HK-2 (cell line): ENCODE data around the gene CDHR2.
A peak's percentile ranks its signal among the peaks of the same experiment; 100 is the strongest.

Source experiments
- DNase-seq: peaks from one replicate; pipeline ENCODE4 v3.0.0-alpha.2; 2018; ENCODE audit not compliant: unreplicated experiment

CDHR2 gene

DNA sequence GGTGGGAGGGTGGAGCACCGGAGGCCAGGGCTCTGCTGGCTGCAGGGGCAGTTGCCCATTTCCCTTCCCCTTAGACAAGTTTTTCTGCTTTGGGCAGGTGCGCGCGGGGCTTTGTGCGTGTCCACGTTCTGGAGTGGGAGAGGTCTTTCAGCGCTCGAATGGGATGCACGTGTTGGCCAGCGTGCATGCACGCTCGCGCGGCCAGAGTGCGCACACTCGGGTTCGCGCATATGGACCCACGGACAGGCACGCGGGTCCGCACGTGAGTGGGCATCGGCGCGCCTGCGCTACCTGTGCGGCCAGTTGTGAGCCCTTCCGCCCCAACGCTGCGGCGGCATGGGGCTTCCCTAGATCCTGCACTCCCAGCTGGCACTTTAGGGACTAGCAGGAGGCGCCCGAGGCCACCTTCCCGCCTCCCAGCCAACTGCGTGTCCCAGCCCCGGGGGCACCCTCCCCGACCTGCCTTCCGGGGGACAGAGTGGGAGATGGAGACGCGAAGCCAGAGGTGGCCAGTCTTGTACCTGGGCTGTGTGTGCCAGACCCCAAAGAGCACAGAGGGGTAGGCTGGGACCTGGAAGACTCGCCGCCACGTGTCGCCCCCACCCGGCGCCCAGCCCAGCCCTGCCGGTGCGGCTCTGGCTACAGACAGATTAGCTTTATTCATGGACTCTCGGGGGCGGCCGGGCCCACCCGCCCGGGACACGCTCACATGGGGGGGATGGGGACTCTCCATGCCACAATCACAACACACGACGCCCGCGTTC is 70.6 kb downstream of the CDHR2 start:
- no peak for DNase-seq

DNA sequence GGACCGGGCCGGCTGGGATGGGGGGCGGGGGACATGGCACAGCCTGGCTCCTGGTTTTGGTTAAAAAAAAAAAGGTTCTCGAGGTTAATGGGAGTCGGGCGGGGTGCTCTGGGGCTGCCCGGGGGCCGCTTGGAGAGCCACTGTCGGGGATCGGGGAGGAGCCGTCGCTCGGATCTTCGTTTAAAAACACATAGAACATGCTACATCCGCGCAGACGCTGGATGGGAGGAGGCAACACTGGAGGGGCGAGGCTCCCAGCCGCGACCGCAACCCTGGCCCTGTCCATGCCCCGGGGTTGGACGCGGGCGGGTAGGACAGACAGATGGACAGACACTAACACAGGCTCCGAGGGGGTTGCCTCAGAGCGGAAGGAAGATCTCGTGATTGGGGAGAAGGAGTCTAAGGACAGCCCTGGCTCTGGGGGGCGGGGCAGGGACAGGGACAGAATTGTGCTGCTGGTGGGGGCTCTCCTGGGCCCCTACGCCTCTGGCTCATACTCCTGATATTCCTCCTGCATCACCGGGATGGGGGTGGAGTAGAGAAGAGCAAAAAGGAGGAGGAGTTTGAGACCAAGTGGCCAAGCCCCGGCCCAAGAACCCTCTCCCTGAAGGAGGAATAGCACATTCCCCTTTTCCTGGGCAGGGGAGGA is 71.3 kb downstream of the CDHR2 start:
- DNase-seq, result peak; percentile 36

DNA sequence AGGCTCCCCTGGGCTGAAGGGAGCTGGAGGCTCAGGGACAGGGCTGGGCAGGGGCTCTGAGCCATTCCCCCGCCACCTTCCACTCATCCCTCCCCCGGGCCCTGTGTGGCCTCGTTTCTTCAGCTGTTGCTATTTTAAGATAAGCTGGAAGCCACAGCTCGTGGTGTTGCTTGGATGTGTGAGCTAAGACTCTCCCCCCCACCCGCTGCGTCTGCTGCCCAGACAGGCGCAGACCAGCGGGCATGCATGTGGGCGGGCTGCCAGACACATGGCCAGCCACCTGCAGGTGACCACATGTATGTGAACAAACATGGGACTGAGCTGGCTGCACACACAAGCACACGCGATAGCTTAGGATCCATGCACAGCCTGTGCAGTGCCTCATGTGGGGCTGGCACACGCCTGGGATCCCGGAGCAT is 72.5 kb downstream of the CDHR2 start:
- no peak for DNase-seq

DNA sequence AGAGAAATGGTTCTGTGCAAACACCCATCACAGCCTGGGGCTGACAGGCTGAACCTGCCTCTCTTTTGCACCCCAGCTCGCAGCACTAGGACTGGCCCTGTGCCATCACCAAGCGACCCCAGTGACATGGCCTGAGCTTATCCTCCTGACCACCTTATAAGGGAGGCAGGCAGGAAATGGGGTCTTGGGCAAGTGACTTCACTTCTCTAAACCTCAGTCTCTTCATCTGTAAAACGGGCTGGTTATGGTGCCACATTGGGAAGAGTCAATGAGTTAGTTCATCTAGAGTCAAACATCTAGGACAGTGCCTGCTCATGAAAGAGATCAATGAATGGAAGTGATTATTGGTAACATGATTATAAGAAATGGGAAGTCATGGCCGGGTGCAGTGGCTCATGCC is 75.0 kb downstream of the CDHR2 start:
- no peak for DNase-seq

DNA sequence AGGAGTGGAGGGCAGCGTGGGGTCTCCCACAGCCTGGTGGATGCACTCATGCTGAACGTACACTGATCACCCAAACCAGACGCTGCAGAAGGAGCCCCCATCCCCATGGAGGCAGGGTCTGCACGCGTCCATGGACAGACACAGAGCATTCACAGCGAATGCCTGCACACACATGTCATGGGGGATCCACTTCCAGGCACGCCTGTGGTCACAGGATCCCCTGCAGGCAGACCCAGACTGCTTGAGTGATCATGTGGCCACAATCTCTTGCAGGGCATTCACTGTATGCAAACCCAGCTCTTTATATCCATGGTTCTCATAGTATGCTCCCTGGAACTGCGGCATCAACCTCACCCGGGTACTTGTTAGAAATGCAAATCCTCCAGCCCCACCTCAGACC is 75.8 kb downstream of the CDHR2 start:
- DNase-seq, result no peak

DNA sequence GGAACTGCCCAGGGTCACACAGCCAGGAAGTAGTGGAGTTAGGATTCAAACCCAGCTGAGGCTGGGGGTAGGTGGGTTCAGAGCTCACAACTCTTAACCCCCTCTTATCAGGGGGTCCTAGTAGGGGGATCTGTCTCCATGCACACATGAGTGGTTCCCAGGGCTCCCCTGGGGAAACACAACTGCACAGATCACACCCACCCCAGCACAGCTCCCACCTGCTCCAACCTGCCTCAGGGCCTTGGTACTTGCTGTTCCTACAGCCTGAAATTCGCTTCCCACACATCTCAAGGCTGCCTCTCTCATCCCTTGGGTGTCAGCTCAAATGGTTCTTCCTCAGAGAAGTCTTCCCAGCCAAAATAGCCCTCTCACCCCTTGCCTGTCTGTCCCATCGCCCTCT is 76.4 kb downstream of the CDHR2 start:
- DNase-seq, result no peak

DNA sequence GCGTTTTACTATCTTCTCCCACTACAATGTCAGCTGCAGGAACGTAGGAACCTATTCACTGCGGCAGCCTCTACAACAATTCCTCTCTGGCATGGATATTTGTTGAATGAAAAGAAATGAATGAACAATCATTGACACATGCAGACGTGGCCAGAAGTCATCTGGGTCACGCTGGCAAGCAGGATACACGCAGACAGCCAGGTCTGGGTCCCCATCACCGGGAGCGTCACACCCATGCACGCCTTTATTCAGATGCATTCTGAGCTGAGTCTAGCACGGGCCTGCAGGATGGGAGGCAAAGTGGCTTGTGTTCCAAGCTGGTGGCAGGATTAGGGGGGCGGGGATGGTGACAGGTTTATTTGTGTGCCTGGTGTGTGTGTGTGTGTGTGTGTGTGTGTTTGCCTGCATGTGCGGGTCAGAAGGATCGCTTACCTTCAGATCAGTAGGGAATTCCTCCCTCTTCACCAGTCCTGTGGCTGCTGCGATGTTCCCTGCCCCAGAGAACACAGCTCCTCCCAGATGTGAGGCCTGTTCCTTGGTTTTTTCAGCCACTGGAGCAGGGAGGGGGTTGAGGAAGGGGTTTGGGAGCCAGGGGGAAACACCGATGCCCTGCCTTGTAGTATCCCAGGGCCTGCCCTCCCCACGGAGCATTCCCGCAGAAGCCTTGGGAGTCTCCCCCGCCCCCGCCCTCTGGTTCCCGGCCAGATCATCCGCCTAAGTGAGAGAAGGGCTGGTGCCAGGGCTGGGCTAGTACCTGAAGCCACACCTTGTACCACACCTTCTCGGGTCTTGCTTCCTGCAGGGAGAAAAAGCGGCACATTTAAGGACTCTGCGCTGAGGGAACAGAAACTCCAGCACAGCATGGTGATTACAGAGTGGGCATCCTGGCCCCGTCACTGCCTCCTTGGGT is 77.1 kb downstream of the CDHR2 start:
- DNase-seq, result no peak

DNA sequence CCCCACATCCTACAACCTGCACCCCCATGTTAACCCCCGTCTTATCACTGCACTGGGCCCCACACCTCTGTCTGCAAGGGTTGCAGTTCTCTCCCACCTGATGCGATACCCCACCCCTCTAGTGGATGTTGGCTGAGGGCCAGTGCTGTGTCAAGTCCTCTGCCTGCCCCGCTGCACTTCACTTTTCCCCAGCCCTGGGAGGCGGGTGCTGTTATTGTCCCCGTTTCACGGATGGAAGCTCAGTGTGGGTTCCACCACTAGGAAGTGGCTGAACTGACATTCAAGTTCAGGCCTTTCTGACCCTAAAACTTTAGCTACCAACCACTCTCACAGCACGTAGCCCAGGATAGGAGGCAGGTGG is 77.7 kb downstream of the CDHR2 start:
- no peak for DNase-seq

DNA sequence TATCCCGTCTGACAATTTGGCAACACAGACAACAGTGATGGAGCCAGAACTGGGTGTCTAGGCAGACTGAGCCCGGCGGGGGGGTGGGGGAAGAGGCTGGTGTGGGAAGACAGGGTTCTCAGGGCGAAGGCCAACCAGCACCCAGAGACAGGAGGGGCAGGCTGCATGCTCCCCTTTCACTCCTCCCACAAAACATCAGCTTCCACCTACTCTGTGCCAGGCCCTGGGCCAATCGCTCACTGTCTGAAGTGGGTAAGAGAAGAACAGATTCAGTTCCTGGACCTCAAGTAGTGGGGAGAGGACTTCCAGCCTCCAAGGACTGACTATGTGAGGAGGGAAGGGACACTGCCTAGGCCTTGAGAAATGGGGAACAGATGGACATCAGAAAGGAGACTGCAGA is 78.4 kb downstream of the CDHR2 start:
- no peak for DNase-seq

DNA sequence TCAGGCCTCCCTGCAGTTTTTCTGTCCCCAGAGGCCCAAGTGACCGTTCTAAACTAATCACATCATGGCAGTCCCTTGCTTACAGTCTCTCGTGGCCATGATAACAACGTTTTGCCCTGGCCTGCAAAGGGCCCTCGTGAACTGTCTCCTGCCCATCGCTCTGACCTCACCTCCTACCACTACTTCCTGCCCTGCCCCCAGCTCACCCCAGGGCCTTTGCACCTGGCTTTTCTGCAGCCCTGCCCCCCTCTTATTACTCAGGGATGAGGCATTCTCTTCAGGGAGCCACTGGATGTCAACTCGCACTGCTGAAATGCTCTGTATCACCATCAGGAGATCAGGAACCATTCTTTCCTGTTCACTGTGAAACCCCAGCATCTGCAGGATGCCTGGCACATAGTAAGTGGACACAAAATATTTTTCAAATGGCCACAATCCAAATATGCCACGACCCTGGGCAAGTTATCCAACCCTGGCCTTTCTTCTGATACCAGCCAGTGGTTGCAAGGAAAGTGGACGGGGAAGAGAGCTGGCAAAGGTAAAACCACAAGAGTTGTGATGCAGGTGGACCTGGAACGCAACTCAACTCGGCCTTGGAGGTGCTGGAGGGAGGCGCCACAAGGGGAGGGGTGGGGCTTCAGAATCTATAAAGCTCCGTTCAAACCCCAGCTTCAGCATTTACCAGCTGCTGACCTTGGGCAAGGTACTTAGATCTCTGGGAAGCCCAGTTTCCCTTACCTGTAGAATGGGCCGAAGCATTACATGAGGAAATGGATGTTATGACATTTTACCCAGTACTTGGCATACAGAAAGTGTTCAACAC is 79.5 kb downstream of the CDHR2 start:
- DNase-seq, result no peak

DNA sequence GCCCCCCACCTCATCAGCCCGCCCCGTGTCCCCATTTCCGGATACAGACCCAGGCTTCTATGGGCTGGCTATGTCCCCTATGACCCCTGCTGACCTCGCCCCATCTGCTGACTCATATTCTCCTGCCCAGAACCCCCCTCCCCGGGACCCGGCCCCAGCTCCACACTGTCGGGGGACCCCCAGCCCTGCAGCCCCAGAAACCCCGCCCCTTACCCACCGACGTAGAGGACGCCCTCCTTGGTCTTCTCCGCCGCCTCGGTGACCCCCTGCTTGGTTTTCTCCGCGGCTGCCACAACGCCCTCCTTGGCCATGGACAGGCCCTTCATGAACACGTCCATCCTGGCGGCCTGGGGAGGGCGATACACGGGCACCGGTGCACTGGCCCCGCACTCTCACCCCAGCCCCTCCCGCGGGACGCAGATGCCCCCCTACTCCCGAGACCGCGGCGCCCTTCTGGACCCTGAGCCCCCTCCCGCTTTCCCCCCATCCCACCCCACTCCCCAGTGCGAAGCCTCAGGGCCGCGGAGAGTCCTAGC is 80.2 kb downstream of the CDHR2 start:
- DNase-seq, result no peak

DNA sequence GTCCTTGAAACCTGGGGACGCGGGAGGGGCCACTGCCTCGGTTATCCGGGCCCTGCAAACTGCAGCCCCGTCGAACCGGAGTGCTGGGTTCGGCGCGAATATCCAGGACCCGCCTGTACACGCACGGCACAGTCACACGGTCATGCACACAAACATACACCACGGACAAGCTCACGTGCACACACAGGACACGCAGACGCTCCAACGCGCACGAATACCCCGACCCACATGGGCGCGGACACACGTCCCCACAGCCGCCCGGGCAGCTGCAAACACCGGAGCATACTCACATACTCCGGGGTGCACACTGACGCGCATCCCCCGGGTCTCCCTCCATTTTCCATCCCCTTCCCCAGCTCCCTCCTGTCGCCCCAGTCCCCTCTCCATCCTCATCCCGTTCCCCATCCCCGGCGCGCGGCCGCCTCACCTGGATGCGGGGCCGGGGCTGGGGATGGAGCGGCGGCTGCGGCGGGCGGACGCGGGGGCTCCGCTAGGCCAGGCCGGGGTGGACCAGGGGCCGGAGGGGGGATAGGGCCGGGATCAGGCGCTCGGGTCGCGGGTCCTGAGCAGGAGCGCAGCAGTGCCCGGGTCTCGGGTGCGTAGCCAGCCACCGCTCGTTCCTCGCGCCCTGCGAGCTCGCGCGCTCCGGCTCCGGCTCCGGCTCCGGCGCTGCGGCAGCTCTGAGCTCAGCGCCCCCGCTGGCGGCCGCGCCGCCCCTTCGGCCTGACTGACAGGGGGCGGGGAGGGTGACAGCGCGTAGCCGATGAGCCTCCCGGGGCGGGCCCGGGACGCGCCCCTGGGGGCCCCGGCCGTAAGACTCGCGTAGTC is 80.9 kb downstream of the CDHR2 start, which contains the start of the genes EIF4E1B and SNCB:
TSS of gene EIF4E1B (plus strand) at position 823 of the 828 bp plus-strand sequence. CDS start 12,113 bp downstream, outside the sequence.
TSS of gene SNCB (minus strand) at position 682 of the 828 bp plus-strand sequence. CDS start 880 bp downstream, outside the sequence.
- peak; percentile 34 for DNase-seq

DNA sequence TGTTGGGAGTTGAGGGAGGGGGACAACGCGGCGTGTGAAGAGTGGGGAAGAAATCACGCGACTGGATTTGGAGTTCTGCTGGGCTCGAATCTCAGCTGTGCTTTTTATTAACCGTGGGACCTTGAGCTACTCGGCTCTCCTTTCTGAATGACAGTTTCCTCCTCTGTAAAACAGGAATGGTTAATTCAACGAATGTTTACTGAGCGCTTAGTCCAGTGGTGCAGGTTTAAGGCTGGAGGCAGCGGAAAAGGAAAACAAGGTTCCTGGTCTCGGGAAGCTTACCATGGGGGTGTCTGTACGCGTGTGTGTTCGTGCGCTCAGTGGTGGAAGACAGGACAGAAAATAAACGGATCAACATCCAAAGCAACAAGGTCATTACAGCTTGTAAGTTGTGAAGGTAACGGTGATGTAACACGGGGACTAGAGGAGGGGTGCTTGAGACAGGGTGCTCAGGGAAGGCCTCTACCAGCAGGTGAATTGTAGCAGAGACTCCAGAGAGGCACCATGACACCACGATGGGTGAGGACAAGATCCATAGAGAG is 81.6 kb downstream of the CDHR2 start:
- no peak for DNase-seq

DNA sequence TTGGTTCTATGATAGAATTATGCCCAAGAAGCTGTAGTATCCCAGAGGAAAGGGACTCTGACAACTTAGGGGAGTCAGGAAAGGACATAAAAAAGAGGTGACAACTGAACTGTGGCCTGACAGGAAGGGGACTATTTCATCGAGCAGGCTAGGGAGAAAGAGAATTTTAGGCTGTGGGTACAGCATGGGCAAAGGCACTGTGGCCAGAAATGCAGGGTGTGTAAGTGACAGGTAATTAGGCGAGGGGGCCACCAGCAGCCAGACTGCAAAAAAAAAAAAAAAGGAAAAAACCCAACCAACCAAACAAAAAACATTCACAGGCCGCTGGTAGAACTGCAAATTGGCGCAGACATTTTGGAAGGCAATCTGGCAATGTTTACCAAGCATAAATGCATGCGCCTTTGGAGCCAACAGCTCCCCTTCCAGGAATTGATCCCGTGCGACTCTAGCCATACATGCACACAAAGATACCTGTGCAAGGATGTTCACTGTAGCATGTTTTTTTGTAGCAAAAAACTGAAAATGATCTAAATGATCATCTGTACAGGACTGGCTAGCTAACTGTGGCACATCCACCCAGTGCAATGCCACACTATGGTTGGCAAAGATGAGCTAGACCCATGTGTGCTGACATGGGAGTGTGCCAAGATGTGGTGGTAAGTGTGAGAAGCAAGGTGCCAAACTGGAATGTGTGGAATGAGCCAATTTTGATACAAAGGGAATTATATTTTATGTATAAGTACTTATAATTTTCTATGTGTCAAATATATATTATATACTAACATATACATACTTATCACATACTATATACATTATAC is 82.5 kb downstream of the CDHR2 start:
- DNase-seq, result no peak

DNA sequence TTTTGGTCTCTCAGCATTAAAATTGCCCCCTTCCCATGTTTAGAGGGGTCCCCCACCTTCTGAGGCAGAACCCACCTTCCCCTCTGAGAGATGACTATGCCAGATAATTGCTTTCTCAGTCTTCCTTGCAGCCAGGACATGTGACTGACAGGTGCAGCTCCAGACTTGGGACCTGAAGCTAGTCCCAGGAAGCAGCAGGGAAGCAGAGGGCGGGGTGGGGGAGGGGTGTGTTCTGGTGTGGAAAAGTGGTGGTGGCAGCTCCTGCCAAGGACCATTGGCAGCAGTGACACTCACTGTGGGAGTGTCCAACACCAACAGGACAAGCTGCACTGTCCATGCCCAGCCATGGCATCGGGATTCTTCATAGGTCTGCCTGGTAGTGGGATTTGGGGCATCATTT is 83.6 kb downstream of the CDHR2 start:
- DNase-seq, result no peak

DNA sequence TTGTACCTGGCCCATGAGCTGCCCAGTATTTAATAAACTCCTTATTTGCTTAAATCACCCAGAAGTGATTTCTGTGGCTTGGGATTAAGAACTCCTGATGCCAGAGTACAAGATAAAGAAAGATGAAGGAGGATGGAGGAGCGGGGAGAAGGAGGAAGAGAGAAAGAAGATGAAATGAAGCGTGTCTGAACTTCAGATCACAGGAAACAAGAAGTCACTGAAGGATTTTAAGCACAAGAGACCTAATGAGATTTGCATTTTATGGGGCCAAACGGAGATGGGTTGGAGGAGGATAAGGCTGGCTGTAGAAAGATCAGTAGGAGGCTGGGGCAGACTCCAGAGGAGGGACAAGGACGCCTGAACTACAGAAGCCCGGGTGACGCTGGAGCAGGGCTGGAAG is 84.5 kb downstream of the CDHR2 start:
- DNase-seq, result no peak

DNA sequence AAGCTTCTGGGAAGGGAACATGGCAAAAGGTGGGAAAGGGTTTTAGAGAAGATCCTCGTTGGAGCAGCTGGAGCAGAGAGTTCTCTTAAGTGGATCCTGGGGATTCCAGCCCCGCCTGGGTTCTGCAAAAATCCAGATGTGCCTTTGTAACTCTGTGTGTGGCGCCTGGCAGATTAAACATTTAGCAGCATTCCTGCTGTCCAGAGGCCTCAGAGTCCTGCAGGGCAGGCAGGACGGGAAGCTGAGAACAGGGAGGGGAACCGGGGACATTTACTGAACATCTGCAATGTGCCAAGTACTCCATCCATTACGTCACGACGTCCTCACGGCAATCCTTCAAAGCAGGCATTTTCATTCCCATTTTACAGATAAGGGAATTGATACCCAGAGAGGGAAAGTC is 87.3 kb downstream of the CDHR2 start:
- DNase-seq, result no peak

DNA sequence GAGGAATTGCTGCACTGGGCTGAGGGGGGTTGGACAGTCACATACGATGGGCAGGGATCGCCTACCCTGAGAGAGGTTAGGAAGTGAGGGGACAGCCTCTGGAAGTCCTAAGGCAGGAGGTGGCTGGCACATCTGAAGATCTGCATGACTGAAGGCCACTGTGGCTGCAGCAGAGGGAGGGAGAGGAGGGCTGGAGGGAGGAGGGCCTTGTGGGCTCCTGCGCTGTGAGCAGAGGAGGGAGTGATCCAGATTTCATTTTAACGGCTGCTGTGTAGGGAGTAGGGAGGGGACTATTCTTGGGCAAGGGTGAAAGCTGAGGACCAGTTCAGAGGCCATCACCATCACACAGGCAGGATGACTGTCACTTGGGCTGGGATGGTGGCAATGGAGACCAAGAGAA is 88.4 kb downstream of the CDHR2 start:
- no peak for DNase-seq

DNA sequence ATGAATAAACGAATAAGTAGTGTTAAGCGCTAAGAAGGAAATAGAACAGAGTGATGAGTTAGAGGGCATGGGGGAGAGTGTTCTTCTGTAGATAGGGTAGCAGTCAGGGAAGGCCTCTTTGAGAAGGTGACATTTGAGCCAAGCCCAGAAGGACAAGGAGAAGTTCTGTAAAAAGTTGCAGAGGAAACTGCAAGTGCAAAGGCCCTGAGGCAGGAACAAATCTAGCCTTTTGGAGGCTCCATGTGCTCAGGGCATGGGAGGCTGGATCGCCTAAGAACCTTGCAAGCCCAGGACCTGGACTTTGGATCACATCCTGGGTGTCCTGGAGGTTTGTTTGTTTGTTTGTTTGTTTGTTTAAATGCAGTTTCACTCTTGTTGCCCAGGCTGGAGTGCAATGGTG is 89.3 kb downstream of the CDHR2 start:
- no peak for DNase-seq
